ENCODE results near the gene MAGEC2.

- TF ChIP-seq, protein P1, sequence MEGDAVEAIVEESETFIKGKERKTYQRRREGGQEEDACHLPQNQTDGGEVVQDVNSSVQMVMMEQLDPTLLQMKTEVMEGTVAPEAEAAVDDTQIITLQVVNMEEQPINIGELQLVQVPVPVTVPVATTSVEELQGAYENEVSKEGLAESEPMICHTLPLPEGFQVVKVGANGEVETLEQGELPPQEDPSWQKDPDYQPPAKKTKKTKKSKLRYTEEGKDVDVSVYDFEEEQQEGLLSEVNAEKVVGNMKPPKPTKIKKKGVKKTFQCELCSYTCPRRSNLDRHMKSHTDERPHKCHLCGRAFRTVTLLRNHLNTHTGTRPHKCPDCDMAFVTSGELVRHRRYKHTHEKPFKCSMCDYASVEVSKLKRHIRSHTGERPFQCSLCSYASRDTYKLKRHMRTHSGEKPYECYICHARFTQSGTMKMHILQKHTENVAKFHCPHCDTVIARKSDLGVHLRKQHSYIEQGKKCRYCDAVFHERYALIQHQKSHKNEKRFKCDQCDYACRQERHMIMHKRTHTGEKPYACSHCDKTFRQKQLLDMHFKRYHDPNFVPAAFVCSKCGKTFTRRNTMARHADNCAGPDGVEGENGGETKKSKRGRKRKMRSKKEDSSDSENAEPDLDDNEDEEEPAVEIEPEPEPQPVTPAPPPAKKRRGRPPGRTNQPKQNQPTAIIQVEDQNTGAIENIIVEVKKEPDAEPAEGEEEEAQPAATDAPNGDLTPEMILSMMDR (IDR thresholded peaks at IDR 0.05), result no peak
- no peak for TF ChIP-seq POLR2AphosphoS5 (IDR thresholded peaks at IDR 0.05)
Observed at GRCh38 chrX:142184756-142185602, 20.1 kb downstream of the MAGEC2 start.

Measured in upper lobe of left lung (tissue), 4 donors.